ENCODE data around the gene PRSS1. TPM values are rescaled to one million over a fixed set of nuclear protein-coding genes. Genes with fewer than 3 reads are reported as not detected.

PRSS1 gene
- total and polyA plus RNA-seq, 8 donors = 10.0 to 233 (median 61.0) TPM; not detected in 3

DNA sequence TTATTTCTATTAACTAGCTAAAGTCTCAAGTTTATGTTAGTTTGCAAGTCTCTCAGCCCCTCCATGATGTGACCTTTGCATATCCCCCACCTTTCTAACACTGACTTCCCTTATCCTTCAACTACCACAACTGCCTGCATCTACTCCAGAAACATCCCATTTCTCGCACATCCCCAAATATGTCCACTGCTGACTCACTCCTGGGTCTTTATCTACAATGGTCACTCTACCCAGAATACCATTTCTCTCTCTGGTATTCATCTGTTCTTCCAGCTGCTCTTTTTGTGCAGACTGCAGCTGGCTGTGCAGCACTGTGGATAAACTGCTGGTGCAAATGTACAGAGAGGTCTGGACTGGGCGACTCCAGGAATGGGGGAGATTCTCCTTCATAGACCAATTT, 32.7 kb upstream of the PRSS1 start:
- TF ChIP-seq POLR2A (IDR thresholded peaks at IDR 0.05) (no peak), POLR2AphosphoS5 (IDR thresholded peaks at IDR 0.05) (no peak), EP300 (IDR thresholded peaks at IDR 0.05) (no peak)
- TF ChIP-seq, protein P1, sequence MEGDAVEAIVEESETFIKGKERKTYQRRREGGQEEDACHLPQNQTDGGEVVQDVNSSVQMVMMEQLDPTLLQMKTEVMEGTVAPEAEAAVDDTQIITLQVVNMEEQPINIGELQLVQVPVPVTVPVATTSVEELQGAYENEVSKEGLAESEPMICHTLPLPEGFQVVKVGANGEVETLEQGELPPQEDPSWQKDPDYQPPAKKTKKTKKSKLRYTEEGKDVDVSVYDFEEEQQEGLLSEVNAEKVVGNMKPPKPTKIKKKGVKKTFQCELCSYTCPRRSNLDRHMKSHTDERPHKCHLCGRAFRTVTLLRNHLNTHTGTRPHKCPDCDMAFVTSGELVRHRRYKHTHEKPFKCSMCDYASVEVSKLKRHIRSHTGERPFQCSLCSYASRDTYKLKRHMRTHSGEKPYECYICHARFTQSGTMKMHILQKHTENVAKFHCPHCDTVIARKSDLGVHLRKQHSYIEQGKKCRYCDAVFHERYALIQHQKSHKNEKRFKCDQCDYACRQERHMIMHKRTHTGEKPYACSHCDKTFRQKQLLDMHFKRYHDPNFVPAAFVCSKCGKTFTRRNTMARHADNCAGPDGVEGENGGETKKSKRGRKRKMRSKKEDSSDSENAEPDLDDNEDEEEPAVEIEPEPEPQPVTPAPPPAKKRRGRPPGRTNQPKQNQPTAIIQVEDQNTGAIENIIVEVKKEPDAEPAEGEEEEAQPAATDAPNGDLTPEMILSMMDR (IDR thresholded peaks at IDR 0.05) = no peak
- WGBS, 5 donors = 41 to 62% (median 49%) methylated on average over 2 of the region's 2 CpGs
- Histone ChIP-seq H3K27ac (no peak overlapping the region), H3K36me3 (no peaks in the 10 kb centered on the region), H3K27me3 (peaks cover 0 to 8% (median 0%) of the 10 kb centered on the region in 3 donors), H3K4me1 (no peaks in the 10 kb centered on the region), H3K9me3 (no peaks in the 10 kb centered on the region), H3K4me3 (no peak overlapping the region)
- DNase-seq = no peak
- intact Hi-C loops (cut with DNase I; ENCODE audit: low total_unique reads) = no loop called here

DNA sequence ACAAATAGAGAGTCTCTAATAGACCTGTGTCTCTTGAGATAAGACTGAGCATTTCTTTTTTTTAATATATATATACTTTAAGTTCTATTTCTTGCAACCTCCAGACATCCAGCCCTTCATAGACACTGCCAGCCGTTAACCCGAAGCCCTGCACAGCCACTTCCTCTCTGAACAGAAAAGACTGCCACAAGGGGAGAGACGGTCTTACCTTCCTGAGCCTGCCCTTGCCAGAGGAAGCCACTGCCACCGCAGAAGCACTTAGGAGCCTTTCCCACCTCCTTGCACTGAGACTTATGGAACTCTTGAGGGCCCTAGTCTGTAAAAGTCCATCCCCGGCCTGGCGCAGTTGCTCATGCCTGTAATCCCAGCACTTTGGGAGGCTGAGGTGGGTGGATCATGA, 31.8 kb upstream of the PRSS1 start:
- Histone ChIP-seq H3K4me3 (no peak overlapping the region), H3K9me3 (no peaks in the 10 kb centered on the region), H3K27me3 (peaks cover 0 to 8% (median 0%) of the 10 kb centered on the region in 3 donors), H3K27ac (no peak overlapping the region), H3K36me3 (no peaks in the 10 kb centered on the region), H3K4me1 (no peaks in the 10 kb centered on the region)
- WGBS, 5 donors = 69 to 85% (median 81%) methylated on average over 6 of the region's 6 CpGs
- DNase-seq = peak in 1 of 2 donors; percentile 6
- TF ChIP-seq, protein P1 (IDR thresholded peaks at IDR 0.05) = no peak
- TF ChIP-seq EP300 (IDR thresholded peaks at IDR 0.05) (no peak), POLR2AphosphoS5 (IDR thresholded peaks at IDR 0.05) (no peak), POLR2A (IDR thresholded peaks at IDR 0.05) (no peak)
- intact Hi-C loops (cut with DNase I; ENCODE audit: low total_unique reads) = no loop called here

DNA sequence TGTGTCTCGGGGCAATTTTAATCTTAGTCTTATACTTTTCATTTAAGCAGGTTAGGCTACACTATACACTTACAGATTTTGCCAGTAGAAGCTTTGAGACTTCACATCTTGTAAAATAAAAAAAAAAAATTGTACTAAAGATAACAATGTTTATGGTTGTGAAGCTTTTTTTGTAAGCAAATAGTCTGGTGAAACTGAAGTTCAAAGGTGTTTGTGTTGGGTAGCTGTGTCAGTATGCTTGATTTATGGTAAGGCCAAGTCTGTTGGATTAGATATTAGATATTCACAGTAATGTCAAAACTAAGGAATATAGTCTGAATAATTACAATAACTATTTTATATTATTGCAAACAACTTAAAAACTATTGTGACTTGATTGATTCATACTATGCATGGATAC, 31.0 kb upstream of the PRSS1 start:
- Histone ChIP-seq H3K4me1 (no peaks in the 10 kb centered on the region), H3K9me3 (no peaks in the 10 kb centered on the region), H3K4me3 (no peak overlapping the region), H3K36me3 (no peaks in the 10 kb centered on the region), H3K27ac (no peak overlapping the region), H3K27me3 (peaks cover 0 to 8% (median 0%) of the 10 kb centered on the region in 3 donors)
- 15 to 32% (median 27%) methylated on average over 1 of the region's 1 CpG for WGBS, 5 donors
- no peak for DNase-seq
- intact Hi-C loops (cut with DNase I; ENCODE audit: low total_unique reads) = no loop called here
- TF ChIP-seq POLR2A (IDR thresholded peaks at IDR 0.05) (no peak), POLR2AphosphoS5 (IDR thresholded peaks at IDR 0.05) (no peak), EP300 (IDR thresholded peaks at IDR 0.05) (no peak)
- TF ChIP-seq, protein P1 (IDR thresholded peaks at IDR 0.05) = no peak

DNA sequence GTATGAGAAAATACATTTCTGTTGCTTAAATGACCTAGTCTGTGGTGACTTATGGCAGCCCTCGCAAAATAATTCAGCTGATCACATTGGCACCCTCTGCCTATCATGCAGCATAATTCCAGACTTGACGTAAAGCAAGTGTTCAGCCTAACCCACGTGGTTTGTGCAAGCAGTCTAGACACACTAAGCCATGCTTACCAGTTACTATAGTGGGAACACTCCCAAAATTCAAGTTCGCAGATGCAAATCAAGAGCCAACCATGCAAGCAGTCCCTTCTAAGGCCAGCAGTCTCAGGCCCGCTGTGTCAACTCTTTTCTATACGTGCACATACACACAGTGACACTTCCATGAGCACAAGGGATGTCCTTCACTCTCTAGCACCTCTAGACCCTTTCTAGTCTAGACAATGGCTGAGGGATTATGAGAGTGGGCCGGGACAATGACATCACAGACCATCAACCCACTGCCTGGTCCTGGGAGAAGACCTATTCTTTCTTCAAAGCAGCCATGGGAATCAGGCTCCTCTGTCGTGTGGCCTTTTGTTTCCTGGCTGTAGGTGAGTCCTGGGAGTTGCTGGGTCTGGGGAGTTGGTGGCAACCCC, 29.0 kb upstream of the PRSS1 start:
- TF ChIP-seq, protein P1 (IDR thresholded peaks at IDR 0.05) = no peak
- TF ChIP-seq EP300 (IDR thresholded peaks at IDR 0.05) (no peak), POLR2AphosphoS5 (IDR thresholded peaks at IDR 0.05) (no peak), POLR2A (IDR thresholded peaks at IDR 0.05) (no peak)
- DNase-seq = no peak
- Histone ChIP-seq H3K9me3 (no peaks in the 10 kb centered on the region), H3K4me3 (no peak overlapping the region), H3K4me1 (no peaks in the 10 kb centered on the region), H3K27me3 (peaks cover 0 to 8% (median 0%) of the 10 kb centered on the region in 3 donors), H3K36me3 (no peaks in the 10 kb centered on the region), H3K27ac (no peak overlapping the region)
- intact Hi-C loops (cut with DNase I; ENCODE audit: low total_unique reads) = no loop called here
- 84 to 88% (median 85%) methylated on average over 8 of the region's 8 CpGs for WGBS, 5 donors
